ENCODE measurements around the gene TMA7B. TPM values are rescaled to one million over a fixed set of nuclear protein-coding genes. Genes with fewer than 3 reads are reported as not detected.

TMA7B gene
- total and polyA plus RNA-seq, 8 donors, result 0.17 to 0.42 (median 0.24) TPM

DNA sequence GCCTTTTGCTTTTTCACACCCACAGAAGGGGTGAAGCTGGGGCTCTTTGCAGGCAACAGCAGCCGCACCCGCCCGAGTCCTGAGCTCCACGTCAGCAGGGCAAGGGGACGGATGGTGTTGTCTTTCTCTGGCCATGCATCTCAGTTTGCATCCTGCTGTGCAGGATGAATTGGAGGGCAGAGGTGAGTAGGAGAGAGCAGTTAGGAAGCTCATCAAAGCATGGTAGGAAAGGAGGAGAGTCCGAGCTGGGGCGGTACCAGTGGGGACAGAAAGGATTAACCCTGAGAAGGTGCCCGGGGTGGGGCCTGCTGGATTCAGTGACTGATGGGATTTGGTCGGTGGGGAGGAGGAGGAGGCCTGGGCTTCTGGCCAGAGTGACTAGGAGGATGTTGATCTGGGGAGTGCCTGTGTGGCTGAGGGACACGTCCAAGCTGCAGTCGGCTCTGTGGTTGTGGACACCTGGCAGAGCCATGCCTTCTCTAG lies 49.1 kb downstream of the TMA7B start:
- no peak overlapping the region for H3K4me3 ChIP-seq
- ATAC-seq, result no peak
- H3K9me3 ChIP-seq, result no peaks in the 10 kb centered on the region
- no peak for DNase-seq
- intact Hi-C loops (cut with DNase I), result no loop called here
- H3K27ac ChIP-seq, result no peak overlapping the region
- H3K27me3 ChIP-seq, result peaks cover 11 to 52% of the 10 kb centered on the region in 2 donors
- peaks cover 0 to 27% of the 10 kb centered on the region in 2 donors for H3K4me1 ChIP-seq
- H3K36me3 ChIP-seq, result no peaks in the 10 kb centered on the region
- no peak for TF ChIP-seq CTCF (IDR thresholded peaks at IDR 0.05)

- peaks cover 11 to 52% of the 10 kb centered on the region in 2 donors for H3K27me3 ChIP-seq
- DNase-seq (no peak), ATAC-seq (no peak)
- intact Hi-C loops (cut with DNase I), result no loop called here
- H3K27ac ChIP-seq, result no peak overlapping the region
- H3K9me3 ChIP-seq, result no peaks in the 10 kb centered on the region
- H3K4me3 ChIP-seq, result no peak overlapping the region
- no peaks in the 10 kb centered on the region for H3K36me3 ChIP-seq
- peaks cover 0 to 27% of the 10 kb centered on the region in 2 donors for H3K4me1 ChIP-seq
- TF ChIP-seq CTCF (IDR thresholded peaks at IDR 0.05), result no peak
Measured at GRCh38 chr22:40009951-40010671, 49.9 kb downstream of the TMA7B start.

GRCh38 chr22:40010746-40011145 lies 50.5 kb downstream of the TMA7B start:
- no peak overlapping the region for H3K27ac ChIP-seq
- TF ChIP-seq CTCF (IDR thresholded peaks at IDR 0.05), result no peak
- peaks cover 0 to 27% of the 10 kb centered on the region in 2 donors for H3K4me1 ChIP-seq
- intact Hi-C loops (cut with DNase I), result no loop called here
- H3K4me3 ChIP-seq, result no peak overlapping the region
- ATAC-seq (no peak), DNase-seq (no peak)
- no peaks in the 10 kb centered on the region for H3K36me3 ChIP-seq
- peaks cover 11 to 52% of the 10 kb centered on the region in 2 donors for H3K27me3 ChIP-seq
- H3K9me3 ChIP-seq, result no peaks in the 10 kb centered on the region

Other genes starting within 250 kb of the TMA7B start
- under 1 TPM in 1 of 2 donors, not detected in 1; 0.16 TPM for gene ENTHD1, start 66.6 kb upstream of the TMA7B start, total RNA-seq
- gene ENTHD1, start 66.6 kb upstream of the TMA7B start, polyA plus RNA-seq (ENCODE audit: insufficient read length in 6 of 6), result not detected
- gene GRAP2, start 59.3 kb upstream of the TMA7B start, total RNA-seq, result 1 to 10 TPM; 2.3 to 3.4 TPM
- 1 to 10 TPM; 1.5 to 2.7 (median 1.9) TPM for gene GRAP2, start 59.3 kb upstream of the TMA7B start, polyA plus RNA-seq (ENCODE audit: insufficient read length in 6 of 6)
- gene FAM83F, start 34.6 kb downstream of the TMA7B start, total RNA-seq, result under 1 TPM; 0.64 to 0.73 TPM
- gene FAM83F, start 34.6 kb downstream of the TMA7B start, polyA plus RNA-seq (ENCODE audit: insufficient read length in 6 of 6), result under 1 TPM; 0.15 to 0.40 (median 0.23) TPM
- 10 to 100 TPM; 40.3 to 40.7 TPM for gene TNRC6B, start 217.5 kb downstream of the TMA7B start, total RNA-seq
- 10 to 100 TPM; 13.7 to 16.8 (median 15.2) TPM for gene TNRC6B, start 217.5 kb downstream of the TMA7B start, polyA plus RNA-seq (ENCODE audit: insufficient read length in 6 of 6)

Measured in left lung (tissue), 10 donors.